Measurements from ENCODE around the gene ADAMTS2.

The ADAMTS2 gene

GRCh38 chr5:179345433-179346321 lies at the start of gene ADAMTS2:
TSS of gene ADAMTS2 (minus strand) at chr5:179345461. CDS start at chr5:179345328, 133 bp downstream.
- no peak for DNase-seq (ENCODE audit: low read depth)

- no peak for DNase-seq (ENCODE audit: low read depth)
These were observed 47.8 kb upstream of the ADAMTS2 start for GRCh38 chr5:179393078-179393477.

- DNase-seq (ENCODE audit: low read depth) = no peak
These were observed 42.2 kb upstream of the ADAMTS2 start for GRCh38 chr5:179387151-179388110.

GRCh38 chr5:179385914-179386313 lies 40.7 kb upstream of the ADAMTS2 start:
- no peak for DNase-seq (ENCODE audit: low read depth)

- DNase-seq (ENCODE audit: low read depth) = no peak
These were observed 37.2 kb upstream of the ADAMTS2 start for GRCh38 chr5:179382486-179382885.

- DNase-seq (ENCODE audit: low read depth) = no peak
These were observed 36.4 kb upstream of the ADAMTS2 start for GRCh38 chr5:179381691-179382090.

- no peak for DNase-seq (ENCODE audit: low read depth)
These were observed 35.2 kb upstream of the ADAMTS2 start for GRCh38 chr5:179380211-179381035.

- no peak for DNase-seq (ENCODE audit: low read depth)
These were observed 34.1 kb upstream of the ADAMTS2 start for GRCh38 chr5:179379321-179379890.

GRCh38 chr5:179378441-179379271 lies 33.4 kb upstream of the ADAMTS2 start:
- no peak for DNase-seq (ENCODE audit: low read depth)

GRCh38 chr5:179378116-179378440 lies 32.8 kb upstream of the ADAMTS2 start:
- DNase-seq (ENCODE audit: low read depth) = no peak

GRCh38 chr5:179377421-179378115 lies 32.3 kb upstream of the ADAMTS2 start:
- no peak for DNase-seq (ENCODE audit: low read depth)

GRCh38 chr5:179376701-179377420 lies 31.6 kb upstream of the ADAMTS2 start:
- DNase-seq (ENCODE audit: low read depth) = no peak

GRCh38 chr5:179375831-179376365 lies 30.6 kb upstream of the ADAMTS2 start:
- no peak for DNase-seq (ENCODE audit: low read depth)

- no peak for DNase-seq (ENCODE audit: low read depth)
These were observed 30.0 kb upstream of the ADAMTS2 start for GRCh38 chr5:179375236-179375685.

GRCh38 chr5:179374506-179375235 lies 29.4 kb upstream of the ADAMTS2 start:
- DNase-seq (ENCODE audit: low read depth) = no peak

- no peak for DNase-seq (ENCODE audit: low read depth)
These were observed 28.8 kb upstream of the ADAMTS2 start for GRCh38 chr5:179373961-179374505.

- DNase-seq (ENCODE audit: low read depth) = no peak
These were observed 28.1 kb upstream of the ADAMTS2 start for GRCh38 chr5:179373101-179373934.
